Vagina (tissue), 2 donors: ENCODE measurements around the gene GRAMD1B.

Experiments
- CTCF ChIP-seq, 3 experiments: fragments of 450-650 bp in 2 of 3; fragments of 200-600 bp in 1 of 3; sonication (generic) in 1 of 3; IDR thresholded peaks; one replicate each; pipeline ENCODE4 v1.5.1; 2017 to 2019; ENCODE audit warnings: antibody characterized with exemption in 3 of 3, mild to moderate bottlenecking in 2 of 3, moderate library complexity in 2 of 3
- POLR2A ChIP-seq, 2 donors: fragments of 450-650 bp; IDR thresholded peaks; one replicate each; pipeline ENCODE4 v1.6.1; 2017; ENCODE audit warnings: antibody characterized with exemption in 2 of 2, mild to moderate bottlenecking in 2 of 2, moderate library complexity in 2 of 2
- POLR2AphosphoS5 ChIP-seq, 2 donors: sonication (generic); formaldehyde crosslinking; IDR thresholded peaks; one replicate each; pipeline ENCODE4 v1.9.0; 2017; ENCODE audit warnings: antibody characterized with exemption in 2 of 2, mild to moderate bottlenecking in 2 of 2, low read depth in 1 of 2; ENCODE audit not compliant: insufficient read depth in 1 of 2

DNA sequence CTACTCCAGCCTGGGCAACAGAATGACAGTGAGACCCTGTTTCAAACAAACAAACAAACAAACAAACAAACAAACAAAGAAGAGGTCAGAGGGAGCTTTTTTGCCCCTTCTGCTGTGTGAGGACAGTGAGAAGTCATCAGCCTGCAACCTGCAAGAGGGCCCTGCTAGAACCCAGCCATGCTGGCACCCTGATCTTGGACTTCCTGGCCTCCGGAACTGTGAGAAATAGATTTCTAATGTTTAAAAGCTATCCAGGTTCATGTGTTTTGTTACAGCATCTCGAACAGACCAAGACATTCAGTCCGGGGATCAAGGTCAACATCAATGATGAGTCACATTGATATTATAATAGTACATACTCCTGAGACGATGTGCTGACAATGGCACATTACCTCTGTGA is 41.4 kb upstream of the GRAMD1B start:
- TF ChIP-seq POLR2A (IDR thresholded peaks at IDR 0.05) (no peak), CTCF (IDR thresholded peaks at IDR 0.05) (no peak), POLR2AphosphoS5 (IDR thresholded peaks at IDR 0.05; ENCODE audit: insufficient read depth in 1 of 2, low read depth in 1 of 2) (no peak)
